ENCODE results near the gene DMRTC2.

DMRTC2 gene

GRCh38 chr19:41869374-41869955 is 24.6 kb downstream of the DMRTC2 start:
- Histone ChIP-seq H3K9ac (ENCODE audit: low read length) (no peak overlapping the region), H3K4me2 (ENCODE audit: low read length) (no peak overlapping the region), H2AFZ (ENCODE audit: low read depth, low read length) (no peak overlapping the region), H3K27ac (ENCODE audit: low read length) (0 out of 2 replicates have a peak overlapping the region, but pooled peaks have one; percentile 15), H3K79me2 (ENCODE audit: low read length) (peaks cover 43% of the 10 kb centered on the region), H3K36me3 (replicated peaks; ENCODE audit: low read depth, low read length) (peaks cover 57% of the 10 kb centered on the region), H3K4me1 (ENCODE audit: low read length) (peaks cover 59% of the 10 kb centered on the region), H4K20me1 (ENCODE audit: insufficient read depth, low read length) (peaks cover 76% of the 10 kb centered on the region), H3K27me3 (ENCODE audit: low read depth, low read length) (no peaks in the 10 kb centered on the region), H3K9me3 (ENCODE audit: insufficient read depth, low read length) (no peaks in the 10 kb centered on the region), H3K4me3 (ENCODE audit: low read length) (no peak overlapping the region)
- no peak for TF ChIP-seq EZH2phosphoT487 (IDR thresholded peaks at IDR 0.05; ENCODE audit: low read depth)
- no peak for TF ChIP-seq CTCF (IDR thresholded peaks at IDR 0.05; ENCODE audit: low read depth, low read length)

GRCh38 chr19:41870401-41870873 is 25.6 kb downstream of the DMRTC2 start:
- H3K27ac ChIP-seq (ENCODE audit: low read length) = no peak overlapping the region
- H3K4me1 ChIP-seq (ENCODE audit: low read length) = peaks cover 57% of the 10 kb centered on the region
- peaks cover 49% of the 10 kb centered on the region for H3K36me3 ChIP-seq (replicated peaks; ENCODE audit: low read depth, low read length)

GRCh38 chr19:41871573-41872383 is 26.9 kb downstream of the DMRTC2 start:
- Histone ChIP-seq H3K36me3 (replicated peaks; ENCODE audit: low read depth, low read length) (peaks cover 42% of the 10 kb centered on the region), H3K27me3 (ENCODE audit: low read depth, low read length) (no peaks in the 10 kb centered on the region), H3K9ac (ENCODE audit: low read length) (no peak overlapping the region), H3K27ac (ENCODE audit: low read length) (peak overlapping the region; percentile 70), H2AFZ (ENCODE audit: low read depth, low read length) (no peak overlapping the region), H3K4me3 (ENCODE audit: low read length) (no peak overlapping the region), H4K20me1 (ENCODE audit: insufficient read depth, low read length) (peaks cover 58% of the 10 kb centered on the region), H3K79me2 (ENCODE audit: low read length) (peaks cover 23% of the 10 kb centered on the region), H3K4me2 (ENCODE audit: low read length) (no peak overlapping the region), H3K9me3 (ENCODE audit: insufficient read depth, low read length) (peaks cover 4% of the 10 kb centered on the region; the same call in 1 of the 2 replicates), H3K4me1 (ENCODE audit: low read length) (peaks cover 61% of the 10 kb centered on the region)
- no peak for TF ChIP-seq EZH2phosphoT487 (IDR thresholded peaks at IDR 0.05; ENCODE audit: low read depth)
- no peak for TF ChIP-seq CTCF (IDR thresholded peaks at IDR 0.05; ENCODE audit: low read depth, low read length)

More at GRCh38 chr19:41870401-41870873, 25.6 kb downstream of the DMRTC2 start:
- H3K27me3 ChIP-seq (ENCODE audit: low read depth, low read length) = no peaks in the 10 kb centered on the region
- no peaks in the 10 kb centered on the region for H3K9me3 ChIP-seq (ENCODE audit: insufficient read depth, low read length)
- H4K20me1 ChIP-seq (ENCODE audit: insufficient read depth, low read length) = peaks cover 66% of the 10 kb centered on the region
- TF ChIP-seq CTCF (IDR thresholded peaks at IDR 0.05; ENCODE audit: low read depth, low read length) (no peak), EZH2phosphoT487 (IDR thresholded peaks at IDR 0.05; ENCODE audit: low read depth) (no peak)
- peaks cover 34% of the 10 kb centered on the region for H3K79me2 ChIP-seq (ENCODE audit: low read length)
- no peak overlapping the region for H3K4me3 ChIP-seq (ENCODE audit: low read length)
- no peak overlapping the region for H3K4me2 ChIP-seq (ENCODE audit: low read length)
- H3K9ac ChIP-seq (ENCODE audit: low read length) = no peak overlapping the region
- no peak overlapping the region for H2AFZ ChIP-seq (ENCODE audit: low read depth, low read length)

GRCh38 chr19:41872384-41872774 is 27.5 kb downstream of the DMRTC2 start:
- no peak overlapping the region for H2AFZ ChIP-seq (ENCODE audit: low read depth, low read length)
- peak overlapping the region; percentile 70 for H3K27ac ChIP-seq (ENCODE audit: low read length)
- TF ChIP-seq EZH2phosphoT487 (IDR thresholded peaks at IDR 0.05; ENCODE audit: low read depth) = no peak
- TF ChIP-seq CTCF (IDR thresholded peaks at IDR 0.05; ENCODE audit: low read depth, low read length) = no peak
- peaks cover 52% of the 10 kb centered on the region for H4K20me1 ChIP-seq (ENCODE audit: insufficient read depth, low read length)
- H3K4me1 ChIP-seq (ENCODE audit: low read length) = peaks cover 62% of the 10 kb centered on the region
- H3K36me3 ChIP-seq (replicated peaks; ENCODE audit: low read depth, low read length) = peaks cover 39% of the 10 kb centered on the region
- H3K4me2 ChIP-seq (ENCODE audit: low read length) = no peak overlapping the region
- peaks cover 4% of the 10 kb centered on the region; the same call in 1 of the 2 replicates for H3K9me3 ChIP-seq (ENCODE audit: insufficient read depth, low read length)
- peaks cover 20% of the 10 kb centered on the region for H3K79me2 ChIP-seq (ENCODE audit: low read length)
- no peak overlapping the region for H3K9ac ChIP-seq (ENCODE audit: low read length)
- H3K27me3 ChIP-seq (ENCODE audit: low read depth, low read length) = no peaks in the 10 kb centered on the region
- no peak overlapping the region for H3K4me3 ChIP-seq (ENCODE audit: low read length)
